NCI-H748 (cell line): ENCODE results near the gene FGFR1OP2.
A peak's percentile ranks its signal among the peaks of the same experiment; 100 is the strongest.

Source experiments
- DNase-seq: peaks from one replicate; lab custom pipeline; 2025; ENCODE audit not compliant: unreplicated experiment; lab: John Stamatoyannopoulos, UW

The FGFR1OP2 gene

DNA sequence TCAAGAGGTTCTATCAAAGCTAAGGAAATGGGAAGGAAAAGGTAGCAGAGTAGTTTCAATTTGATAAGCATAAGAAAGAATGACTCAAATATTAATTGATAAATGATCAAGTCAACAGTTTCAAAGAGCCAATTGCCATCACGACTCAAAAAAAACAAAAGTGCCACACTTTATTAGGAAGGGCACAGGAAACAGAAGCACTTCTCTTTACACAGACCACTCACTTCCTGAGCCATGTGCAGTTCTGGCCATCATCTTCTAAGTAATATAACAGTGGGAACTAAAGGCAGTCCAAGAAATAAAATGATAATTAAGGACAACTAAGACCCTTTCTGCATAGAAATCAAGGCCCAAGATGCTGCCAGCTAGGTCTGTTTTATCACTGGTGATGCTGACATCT is 62.7 kb downstream of the FGFR1OP2 start:
- no peak for DNase-seq

DNA sequence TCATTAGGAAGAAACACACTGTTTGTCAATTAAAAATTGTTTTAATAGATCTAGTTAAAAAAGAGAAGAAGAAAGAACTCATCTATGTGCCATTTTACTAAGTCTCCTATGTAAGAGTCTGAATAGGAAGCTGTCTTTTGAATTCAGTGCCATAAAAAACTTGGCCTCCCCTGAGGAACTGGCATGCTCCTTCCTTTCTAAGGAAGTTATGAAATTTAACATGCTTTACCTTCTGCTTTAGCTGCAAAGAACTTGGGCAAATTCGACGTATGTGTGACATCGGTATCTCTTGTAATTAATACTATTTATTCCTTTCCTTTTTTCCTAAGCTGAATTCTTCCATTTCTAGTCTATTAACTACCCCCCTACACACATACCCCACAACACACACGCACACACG is 63.4 kb downstream of the FGFR1OP2 start:
- no peak for DNase-seq

DNA sequence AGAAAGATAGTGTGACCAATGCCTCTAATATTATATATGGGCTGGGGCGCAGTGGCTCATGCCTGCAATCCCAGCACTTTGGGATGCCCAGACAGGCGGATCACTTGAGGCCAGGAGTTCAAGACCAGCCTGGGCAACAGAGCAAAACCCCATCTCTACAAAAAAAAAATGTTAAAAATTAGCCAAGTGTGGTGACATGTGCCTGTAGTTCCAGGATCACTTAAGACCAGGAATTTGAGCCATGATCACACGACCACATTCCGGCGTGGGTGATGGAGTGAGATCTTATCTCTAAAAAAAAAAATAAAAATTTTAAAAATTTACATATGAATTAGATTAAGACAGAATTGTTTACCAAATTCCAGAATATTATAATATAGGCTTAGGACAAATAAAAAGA is 63.9 kb downstream of the FGFR1OP2 start:
- DNase-seq: no peak

DNA sequence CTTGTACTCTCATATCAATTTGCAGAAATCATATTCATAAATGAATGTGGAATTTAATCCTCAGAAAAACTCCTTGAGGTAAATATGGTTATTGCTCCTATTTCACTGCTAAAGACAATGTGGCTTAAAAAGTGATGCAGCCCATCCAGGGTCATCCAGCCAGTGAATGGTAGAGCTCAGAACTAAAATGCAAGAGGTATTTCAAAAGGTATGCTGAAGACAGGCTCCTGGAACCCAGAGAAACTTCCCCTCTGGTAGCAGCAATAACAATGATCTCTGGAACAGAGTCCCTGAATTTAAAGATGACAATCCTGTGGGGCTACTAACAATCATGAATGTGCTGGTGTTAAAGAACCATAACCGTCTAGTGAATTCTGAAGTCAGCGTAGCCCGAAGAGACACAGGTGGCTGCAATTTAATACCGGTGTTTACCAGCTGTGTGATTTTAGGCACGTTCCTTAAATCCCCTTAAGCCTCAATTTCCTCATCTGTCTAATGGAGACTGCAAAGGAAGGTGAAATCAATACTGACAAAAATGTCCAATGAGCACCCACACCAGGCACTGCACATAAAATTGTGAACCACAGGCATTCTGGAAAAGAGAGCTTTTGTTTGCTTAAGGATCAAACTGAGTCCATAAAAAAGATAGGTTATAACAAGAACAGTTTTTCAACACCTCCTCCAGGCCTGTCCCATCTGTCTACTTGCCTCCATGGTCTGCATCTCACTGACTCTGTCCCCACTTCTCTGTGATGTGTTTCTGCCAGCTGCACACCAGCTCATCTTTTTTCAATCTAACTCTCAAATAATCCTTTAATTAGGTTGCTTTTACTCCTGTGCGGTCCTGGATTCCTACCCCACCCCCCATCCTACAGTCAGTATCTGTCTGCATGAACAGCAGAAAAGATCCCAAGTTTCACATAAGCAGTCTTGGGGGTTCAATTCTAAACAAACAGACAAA is 65.4 kb downstream of the FGFR1OP2 start:
- DNase-seq: no peak

DNA sequence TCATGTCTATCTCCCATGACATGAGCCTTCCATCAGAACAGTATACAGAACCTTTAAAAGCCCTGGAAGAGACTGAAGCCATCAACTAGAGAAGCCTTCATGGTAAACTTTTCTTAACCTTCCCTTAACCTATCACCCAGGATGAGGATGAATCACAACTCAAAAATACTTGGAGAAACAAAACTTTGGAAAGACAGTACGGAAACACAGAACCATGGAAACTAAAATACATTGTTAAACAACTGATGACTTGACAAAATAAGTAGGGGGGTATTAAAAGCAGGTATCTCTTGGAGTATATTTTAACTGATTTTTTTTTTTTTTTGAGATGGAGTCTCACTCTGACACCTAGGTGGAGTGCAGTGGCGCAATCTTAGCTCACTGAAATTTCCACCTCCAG is 67.2 kb downstream of the FGFR1OP2 start:
- DNase-seq: no peak

DNA sequence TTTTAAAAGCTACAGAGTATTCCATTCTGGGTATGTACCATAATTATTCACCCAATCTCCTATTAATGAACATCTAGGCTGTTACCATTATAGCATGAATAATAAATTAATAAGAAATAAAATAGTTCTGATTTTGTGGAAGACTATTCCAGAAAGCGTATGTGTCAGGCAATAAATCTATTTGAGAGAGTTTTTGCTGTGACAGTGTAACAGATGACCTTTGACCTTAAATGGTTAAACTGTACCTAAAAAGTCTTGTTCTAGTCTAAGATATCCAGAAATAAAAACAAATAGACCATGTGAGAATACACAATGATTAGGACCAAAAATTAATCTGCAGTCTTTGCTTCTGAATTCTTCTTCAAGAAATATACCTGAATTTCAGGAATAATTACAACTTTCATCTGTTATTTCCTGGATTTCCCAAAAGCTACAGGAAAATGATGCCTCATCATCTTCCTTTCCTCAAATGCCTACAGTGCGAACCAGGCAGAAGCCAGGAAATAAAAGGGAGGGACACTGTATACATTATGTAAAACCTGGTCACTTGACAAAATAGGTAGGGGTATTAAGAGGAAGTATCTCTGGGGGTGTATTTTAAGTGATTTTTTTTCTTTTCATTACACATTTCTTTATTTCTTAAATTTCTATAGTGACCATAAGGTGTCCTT is 68.7 kb downstream of the FGFR1OP2 start:
- no peak for DNase-seq

DNA sequence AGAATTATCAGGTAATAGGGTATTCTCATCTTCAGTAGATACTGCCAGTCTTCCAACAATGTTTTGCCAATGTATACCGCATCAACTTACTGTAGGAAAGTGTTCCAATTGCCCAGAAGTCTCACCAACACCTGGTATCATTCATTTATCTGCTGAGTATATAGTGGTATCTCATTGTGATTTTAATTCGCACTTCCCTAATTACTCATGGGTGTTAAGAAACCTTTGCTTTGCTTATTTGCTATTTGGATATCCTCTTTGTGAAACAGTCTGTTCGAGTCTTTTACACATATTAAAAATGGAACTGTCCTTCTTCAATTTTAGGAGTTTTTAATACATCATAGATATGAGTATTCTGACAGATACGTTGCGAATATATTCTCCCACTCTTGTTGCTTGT is 69.8 kb downstream of the FGFR1OP2 start:
- DNase-seq: no peak

DNA sequence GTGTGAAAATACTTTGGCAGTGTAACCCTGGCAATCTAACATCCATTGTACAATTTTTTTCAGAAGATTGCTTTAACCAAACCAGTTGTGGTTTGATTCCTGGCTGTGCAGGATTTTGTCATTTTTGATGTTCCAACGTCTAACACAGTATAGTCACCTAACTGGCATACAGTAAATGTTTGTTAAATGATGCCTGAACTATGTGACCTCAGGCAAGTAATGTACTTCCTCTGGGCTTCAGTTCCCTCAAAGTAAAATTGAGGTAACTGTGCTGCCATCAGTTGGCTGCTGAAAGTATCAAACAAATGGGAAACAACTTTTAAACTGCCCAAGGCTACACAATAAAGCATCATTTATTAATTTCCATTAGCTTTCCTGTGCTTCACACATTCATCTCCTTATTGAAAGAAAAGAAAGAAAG is 71.6 kb downstream of the FGFR1OP2 start:
- no peak for DNase-seq

DNA sequence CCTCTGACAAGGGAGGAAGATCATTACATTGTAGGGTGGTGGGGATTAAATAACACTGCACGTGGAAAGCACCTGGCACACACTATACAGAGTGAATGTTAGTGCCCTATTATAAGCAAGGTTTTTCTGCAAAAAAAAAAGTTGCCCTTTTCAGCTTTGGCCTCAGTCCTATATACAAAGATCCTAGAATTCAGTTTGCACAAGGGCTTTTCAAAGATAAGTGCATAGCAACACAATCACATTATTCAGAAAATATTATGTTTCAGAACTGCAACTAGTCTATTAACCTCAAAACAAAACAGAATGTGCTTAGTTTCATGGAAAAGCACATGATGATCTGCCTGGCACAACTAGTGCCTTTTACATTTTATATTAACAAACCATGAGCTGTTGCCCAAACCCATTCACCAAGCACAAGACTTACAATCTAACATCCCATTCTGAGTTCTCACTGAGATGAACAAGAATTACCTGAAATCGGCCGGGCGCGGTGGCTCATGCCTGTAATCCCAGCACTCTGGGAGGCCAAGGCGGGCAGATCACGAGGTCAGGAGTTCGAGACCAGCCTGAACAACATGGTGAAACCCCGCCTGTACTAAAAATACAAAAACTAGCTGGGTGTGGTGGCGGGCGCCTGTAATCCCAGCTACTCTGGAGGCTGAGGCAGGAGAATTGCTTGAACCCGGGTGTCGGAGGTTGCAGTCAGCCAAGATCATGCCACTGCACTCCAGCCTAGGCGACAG is 74.1 kb downstream of the FGFR1OP2 start:
- DNase-seq: peak; percentile 18

DNA sequence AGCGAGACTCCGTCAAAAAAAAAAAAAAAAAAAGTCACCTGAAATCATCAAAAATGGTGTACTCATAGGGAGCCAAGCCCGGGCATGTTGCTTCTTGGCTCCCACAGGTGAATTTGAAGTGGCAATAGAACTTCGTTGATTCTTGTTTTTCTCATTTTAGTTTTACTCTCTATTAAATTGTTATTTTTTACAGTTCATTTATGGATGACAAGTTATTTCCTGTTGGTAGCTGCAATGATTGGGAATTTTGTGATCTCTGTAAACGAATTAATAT is 74.6 kb downstream of the FGFR1OP2 start:
- no peak for DNase-seq

DNA sequence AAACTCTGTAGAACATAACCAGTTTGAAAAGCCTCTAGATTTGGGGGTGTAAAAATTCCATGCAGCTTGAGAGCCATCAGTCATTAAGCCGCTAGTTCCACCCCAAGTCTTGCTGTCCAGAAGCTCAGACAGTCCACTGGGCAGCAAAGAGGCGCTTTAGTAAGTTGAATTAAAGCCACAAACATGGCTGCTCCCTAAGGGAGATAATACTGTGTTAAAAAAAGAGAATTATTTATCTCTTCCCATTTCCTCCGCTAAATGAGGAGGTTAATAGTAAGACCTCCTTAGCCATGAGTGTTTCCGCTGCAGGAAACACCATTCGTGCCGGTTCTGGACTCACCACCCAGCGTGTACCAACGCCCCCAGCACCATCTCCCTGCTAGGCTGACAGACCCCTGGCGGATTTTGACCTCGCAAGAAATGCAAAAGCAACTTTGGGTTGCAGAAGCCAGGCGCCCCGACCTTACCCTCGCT is 75.4 kb downstream of the FGFR1OP2 start:
- DNase-seq: peak; percentile 48

DNA sequence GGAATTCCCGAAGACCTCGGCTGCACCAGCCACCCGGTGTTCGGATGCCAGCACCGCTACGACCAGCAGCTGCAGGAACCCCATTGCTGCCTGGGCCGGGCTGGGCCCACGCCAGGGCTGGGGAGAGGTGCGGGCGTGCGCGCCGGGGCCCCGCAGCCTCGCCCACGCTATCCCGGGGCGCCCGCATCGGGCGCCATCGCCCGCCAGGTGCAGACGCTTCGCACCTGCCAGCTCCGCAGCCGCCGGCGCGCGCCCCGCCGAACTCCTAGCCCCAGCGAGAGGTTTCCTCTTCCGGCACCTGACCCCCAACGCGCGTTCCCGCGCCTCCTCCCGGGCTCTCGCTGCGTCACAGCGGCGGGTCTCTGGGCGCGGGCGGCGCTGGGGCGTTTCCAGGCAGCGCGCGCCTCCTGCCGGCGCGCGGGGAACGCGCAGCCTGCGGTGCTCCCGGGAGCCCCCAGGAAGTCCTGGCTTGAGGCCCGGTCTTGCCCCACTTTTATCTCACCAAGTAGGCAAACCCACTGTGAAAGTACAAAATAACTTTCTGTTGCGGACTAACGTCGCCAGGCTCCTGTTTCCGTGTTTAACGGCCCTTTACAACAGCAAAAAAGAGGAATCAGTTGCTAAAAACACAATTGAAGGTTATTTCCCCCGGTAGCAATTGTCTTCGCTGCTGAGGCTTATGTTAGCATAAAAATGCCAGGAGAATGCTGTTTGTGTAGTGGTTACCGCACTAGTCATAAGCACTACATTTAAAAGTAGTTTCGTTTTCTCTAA is 76.0 kb downstream of the FGFR1OP2 start, which contains the start of gene TM7SF3:
TM7SF3 (minus strand) TSS at position 300 of the 774 bp plus-strand sequence; CDS start at position 84, 216 bp downstream.
- DNase-seq: peak; percentile 91

DNA sequence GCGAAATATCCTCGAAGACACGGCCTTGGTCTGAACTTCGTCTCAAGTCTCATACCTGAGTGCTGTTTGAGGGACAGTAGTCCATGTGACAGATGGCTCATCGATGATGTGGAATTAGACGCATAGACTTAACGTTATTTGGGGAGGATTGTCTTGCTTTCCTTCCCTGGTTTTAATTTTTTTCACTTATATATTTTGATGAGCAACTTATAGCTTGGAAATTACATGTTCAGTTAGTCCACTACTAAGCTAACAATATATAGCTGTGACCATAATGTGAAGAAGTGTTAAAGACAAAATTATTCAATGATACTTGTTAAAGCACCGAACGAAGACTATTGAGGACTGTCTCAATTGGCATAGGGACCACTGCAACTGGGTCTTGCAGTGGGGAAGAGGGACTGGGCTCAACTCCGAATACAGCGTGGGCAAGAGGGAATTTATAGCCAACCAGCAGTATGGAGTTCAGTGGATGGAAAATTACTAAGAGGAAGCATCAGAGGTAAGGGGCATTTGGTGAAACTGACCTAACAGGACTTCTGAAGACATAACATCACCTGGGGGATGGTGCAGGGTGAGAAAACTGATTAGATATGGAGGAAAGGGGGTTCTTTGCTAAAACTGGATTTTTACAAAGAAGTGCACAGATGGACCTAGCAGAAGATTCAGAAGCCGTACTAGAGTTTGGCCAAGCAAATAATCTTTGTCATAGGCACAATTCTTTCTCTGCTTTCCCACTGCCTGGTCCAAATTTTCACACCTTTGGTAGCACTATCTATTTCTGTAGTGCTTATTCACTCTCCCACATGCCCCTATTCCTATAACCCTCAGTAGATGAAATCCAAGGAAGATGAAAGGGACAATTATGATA is 76.8 kb downstream of the FGFR1OP2 start:
- DNase-seq: no peak

DNA sequence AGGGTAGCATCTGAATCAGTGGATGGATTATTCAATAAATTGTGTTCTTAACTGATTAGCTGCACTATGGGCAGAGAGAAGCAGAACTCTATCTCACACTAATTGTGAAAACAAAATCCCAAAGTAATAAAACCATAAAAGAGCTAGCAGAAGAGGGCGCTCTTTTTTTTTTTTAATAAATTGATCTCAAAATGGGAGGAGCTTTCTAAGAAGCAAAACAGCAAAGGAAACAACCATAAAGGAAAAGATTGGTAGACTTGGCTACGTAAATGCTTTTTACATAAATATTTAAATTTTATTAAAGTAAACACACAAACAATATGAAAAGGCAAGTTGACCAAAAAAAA is 77.4 kb downstream of the FGFR1OP2 start:
- peak; percentile 37 for DNase-seq
